Left forelimb (tissue), 1 donor: Measurements from ENCODE around the gene HCRT.
"Not testable (repeated sequence)": the region's sequence is repeated elsewhere in the genome, so short reads cannot be mapped to it uniquely, and the experiment has no call there.

Experiments
- DNase-seq: peaks from one replicate; pipeline ENCODE4 v3.0.0-alpha.2; 2018; ENCODE audit warnings: low spot score

HCRT gene

DNA sequence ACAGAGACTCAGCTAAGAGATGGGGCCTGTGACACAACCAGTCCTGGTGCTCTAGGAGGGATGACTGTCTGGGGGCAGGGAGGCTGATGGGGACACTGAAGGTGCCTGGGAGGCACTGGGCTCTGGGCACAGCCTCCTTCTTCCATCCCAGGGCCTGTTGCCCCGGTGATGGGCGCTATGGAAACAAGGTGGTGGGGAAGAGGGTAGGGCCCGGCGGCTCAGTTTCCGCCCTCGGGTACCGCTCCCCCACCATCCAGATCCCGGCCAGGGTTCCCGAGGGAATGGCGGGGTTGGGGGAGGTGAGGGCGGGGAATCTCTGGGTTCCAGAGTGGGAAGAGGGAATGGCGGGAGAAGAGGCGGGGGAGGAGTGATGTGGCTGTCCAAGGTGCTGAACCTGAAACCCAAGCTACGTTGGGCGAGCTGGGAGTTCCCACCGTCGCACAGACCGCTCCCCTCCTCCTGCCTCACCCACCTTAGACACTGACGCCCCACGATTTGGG lies 5.3 kb downstream of the HCRT start:
- DNase-seq = no peak

DNA sequence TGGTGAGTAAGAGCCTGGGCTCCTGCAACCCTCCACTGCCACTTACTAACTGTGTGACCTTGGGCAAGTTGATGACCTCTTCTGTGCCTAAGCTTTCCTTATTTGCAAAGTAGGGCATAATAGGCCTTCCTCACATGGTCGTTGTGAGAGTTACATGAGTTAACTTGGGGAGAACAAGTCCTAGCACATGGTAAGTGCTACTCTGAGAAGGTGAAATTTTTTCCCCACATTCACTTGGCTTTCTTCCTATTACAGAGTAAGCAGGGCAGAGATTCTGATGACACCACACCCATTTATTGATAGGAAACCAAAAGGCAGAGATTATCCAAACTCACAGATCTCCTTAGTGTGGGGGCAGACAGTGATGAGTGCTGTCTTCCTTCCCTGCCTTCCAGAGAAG lies 5.9 kb downstream of the HCRT start:
- no peak for DNase-seq

DNA sequence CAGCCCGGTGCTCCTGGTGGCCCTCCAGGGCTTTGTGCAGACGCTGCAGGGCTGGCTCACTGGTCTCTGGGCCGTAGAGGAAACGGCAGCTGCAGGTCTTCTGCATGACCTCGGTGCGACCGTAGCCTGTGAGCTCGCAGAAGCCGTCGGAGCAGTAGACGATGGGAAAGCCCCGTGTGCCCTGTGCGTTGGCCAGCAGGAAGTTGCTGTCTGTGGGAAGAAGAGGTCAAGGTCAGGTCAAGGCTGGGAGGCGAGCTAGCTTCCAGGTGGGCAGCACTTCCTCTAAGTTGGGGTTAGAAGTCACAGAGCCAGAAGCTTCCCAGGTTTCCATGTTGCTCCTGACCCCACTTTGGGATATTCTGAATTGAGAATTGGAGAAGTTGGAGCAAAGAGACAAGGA lies 6.4 kb downstream of the HCRT start:
- no peak for DNase-seq

DNA sequence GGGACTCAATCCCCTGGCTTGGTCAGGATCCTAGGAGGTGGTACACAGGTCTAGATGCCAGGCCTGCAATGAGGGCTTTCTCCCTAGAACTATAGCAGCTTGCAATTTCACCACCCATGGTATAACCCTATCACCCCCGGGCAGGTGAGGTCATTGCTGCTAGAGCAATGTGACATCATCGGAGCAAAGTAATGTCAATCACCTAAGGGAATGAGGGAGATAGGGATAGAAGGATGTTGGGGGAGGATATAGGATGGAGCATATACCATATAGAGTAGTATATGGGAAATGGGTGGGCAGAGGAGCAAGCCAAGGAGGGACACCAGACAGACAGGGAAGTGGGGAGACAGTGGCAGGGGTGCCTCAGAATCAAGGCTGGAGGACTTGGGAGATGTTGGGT lies 7.6 kb downstream of the HCRT start:
- DNase-seq = no peak

DNA sequence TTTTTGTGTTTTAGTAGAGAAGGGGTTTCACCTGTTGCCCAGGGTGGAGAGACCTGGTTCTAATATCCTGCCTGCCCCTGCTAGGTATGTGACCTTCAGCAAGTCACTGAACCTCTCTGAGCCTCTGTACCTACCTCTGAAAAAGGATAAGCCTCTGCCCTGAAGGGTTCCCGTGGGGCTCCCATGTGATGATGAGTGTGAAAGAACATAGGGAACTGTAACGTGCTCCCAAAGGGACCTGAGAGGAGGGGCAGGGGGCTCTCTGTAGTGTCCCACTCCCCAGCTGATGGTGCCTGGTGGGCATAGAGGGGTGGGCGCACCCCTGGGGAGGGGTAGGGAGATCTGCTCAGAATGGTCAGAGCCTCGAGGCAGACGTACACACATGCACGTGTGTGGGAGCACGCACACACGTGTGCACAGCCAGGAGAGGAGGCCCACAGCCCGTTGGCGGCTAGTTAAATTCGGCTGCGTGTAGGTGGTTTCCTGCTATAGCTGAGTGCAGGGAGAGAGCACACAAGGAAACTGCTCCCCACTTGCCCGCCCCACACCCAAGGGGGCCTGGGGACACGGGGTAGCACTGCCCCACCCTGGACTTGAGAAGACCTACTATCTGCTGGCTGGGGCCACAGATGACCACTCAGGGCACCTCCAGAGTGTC lies 11.0 kb downstream of the HCRT start:
- no peak for DNase-seq

DNA sequence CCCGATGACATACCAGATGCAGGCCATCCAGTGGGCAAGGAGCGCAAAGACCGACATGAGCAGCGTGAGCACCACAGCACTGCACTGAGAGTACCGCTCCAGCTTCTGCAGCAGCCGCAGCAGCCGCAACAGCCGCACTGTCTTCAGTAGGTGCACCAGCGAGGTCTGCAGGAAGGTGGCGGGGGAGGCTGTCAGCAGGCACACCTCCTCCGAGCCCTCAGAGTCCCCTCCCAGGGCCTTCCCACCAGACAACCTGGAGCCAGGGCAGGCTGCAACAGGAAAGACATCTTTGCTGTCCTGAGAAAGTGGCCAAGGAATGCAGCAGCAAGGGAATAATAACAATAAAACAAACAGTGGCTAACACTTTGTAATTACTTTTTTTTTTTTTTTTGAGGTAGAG lies 13.4 kb downstream of the HCRT start:
- no peak for DNase-seq

DNA sequence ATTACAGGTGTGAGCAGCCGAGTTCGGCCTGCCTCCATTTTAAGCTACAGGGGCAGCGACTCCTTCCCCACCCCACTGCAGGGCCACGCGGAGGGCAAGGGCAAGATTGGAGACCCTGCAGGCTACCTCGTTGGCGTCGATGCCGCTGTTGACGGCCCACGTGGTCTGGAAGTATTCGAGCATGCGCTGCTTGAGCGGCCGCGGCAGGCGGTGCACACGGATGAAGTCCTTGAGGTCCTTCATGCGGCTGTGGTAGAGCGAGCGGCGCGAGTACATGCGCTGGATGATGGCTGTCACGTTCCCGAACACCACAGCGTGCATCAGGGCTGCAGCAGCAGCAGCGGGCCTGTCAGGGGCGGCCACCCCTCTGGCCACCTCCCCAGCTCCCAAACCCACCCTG lies 15.9 kb downstream of the HCRT start:
- DNase-seq = no peak

DNA sequence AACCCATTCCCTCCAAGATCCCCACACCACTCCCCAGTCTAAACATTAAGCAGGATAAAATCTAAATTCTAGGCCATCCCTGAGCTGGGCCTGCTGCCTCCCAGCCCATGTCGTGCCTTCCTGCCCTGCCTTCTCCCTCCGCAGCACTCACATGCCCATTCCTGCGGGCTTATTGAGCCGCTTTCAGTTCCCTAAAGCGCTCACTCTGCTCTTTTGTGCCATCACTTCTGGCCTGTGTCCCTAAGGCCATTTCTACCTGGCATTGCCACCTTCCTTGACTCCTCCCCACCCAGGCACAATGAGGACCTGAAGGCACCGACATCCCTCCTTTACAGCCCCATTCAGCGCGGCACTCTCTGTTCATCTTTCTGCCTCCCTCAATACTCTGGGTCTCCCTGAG lies 17.4 kb downstream of the HCRT start:
- no peak for DNase-seq

DNA sequence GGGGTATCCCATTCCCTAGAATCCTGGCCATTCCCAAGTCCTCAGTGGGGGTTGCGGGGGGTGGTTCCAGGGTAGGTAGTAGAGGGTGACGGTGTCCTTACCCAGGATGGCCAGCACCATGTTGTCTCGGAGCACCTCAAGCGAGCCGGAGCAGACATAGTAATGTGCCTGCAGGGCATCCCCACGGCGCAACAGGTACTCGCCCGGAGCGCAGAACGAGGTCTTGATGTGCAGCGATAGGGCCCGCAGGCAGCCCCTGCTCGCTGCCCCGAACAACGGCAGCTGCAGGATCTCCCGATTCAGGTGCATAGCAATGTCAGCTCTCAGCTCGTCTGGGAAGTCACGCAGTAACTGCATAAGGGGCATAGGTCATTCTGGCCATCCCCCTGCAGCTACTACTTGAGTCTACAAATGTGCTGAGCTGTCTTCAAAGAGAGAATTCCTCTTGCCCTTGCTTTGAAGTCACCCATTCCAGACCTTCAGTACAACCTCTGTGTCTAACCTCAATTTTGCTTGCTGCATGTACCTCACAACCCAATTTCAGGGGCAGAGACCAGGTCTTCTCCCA lies 19.0 kb downstream of the HCRT start:
- DNase-seq = no peak

DNA sequence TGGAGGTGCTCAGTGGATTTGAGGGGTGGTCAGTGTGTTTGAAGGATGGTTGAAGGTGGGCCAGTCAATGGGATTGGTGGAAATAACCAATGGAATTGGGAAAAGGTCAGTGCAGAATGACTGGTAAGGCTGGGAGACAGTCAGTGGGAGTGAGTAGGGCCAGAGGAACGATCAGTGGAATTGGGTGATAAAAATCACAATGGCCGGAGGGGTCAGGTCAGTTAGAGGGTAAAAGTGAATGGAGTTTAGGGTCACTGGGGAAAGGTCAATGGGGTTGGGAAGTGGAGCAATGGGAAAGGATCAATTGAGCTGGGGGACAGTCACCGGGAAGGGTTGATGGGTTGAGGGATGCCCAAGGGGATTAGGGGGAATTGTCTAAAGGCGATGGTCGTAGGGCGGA lies 19.5 kb downstream of the HCRT start:
- no peak for DNase-seq

DNA sequence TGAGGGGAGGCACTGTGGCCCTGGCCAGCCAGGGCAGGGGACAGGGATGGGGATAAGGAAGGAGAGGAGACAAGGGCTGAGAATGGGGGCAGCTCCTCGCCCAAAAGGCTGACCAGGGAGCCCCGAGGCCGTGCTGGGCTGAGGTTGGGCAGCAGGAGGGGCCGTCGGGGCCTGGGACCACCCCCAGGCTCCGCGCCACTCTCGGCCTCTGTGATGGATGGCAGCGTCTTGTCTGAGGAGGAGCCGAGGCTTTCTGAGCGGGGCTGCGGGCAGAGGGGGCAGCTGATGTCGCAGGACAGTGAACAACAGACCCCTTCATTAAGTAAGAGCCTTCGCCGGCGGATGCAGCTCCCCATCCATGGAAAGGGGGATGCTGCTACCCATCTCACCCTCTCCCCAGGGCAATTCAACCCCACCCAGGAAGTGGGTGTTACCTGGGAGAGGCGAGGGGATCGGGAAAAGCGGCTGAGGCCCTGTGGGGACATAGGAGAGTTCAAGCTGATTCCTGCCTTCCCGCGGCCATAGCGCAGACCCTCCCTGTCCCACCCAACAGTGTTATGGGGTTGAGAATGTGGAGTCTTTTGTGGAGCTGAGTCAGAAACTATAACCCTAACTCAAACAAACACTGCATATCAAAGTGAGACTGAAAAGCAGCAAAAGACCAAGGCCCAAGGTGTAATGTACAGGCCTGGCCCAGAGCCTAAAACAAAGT lies 21.4 kb downstream of the HCRT start:
- no peak for DNase-seq

DNA sequence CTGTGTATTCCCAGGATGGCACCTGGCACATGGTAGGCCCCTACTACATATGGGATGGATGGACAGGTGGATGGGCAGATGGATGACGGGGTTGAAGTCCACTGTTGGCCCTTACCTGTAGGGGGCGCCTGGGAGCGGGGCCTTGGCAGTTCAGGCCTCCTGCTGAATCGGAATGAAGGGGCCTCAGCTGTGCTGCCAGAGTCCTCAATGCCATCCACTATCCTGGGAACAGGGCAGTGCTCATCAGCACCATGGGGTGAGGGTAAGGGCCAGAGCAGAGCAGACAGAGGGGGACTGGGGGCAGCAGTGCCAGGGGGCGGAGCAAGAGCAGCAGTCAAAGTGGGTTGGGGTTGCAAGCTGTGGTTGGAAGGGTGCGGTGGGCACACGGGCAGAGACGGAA lies 22.1 kb downstream of the HCRT start:
- no peak for DNase-seq

DNA sequence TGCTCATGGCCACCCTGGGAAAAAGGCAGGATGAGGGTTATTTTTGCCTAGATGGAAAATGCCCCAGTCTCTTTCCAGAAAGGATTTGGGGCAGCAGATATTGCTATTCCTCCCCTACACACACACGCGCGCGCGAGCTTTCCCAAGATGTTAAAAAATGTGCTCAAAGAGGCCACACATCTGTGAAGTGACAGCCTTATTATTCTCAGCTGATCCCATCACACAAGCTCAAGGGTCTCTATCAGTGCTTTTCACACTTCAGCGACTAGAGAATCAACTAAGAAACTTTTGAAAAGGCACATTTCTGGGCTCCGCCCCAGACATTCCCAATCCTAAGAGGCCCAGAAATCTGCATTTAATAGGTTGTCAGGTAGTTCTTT lies 24.7 kb downstream of the HCRT start:
- no peak for DNase-seq

DNA sequence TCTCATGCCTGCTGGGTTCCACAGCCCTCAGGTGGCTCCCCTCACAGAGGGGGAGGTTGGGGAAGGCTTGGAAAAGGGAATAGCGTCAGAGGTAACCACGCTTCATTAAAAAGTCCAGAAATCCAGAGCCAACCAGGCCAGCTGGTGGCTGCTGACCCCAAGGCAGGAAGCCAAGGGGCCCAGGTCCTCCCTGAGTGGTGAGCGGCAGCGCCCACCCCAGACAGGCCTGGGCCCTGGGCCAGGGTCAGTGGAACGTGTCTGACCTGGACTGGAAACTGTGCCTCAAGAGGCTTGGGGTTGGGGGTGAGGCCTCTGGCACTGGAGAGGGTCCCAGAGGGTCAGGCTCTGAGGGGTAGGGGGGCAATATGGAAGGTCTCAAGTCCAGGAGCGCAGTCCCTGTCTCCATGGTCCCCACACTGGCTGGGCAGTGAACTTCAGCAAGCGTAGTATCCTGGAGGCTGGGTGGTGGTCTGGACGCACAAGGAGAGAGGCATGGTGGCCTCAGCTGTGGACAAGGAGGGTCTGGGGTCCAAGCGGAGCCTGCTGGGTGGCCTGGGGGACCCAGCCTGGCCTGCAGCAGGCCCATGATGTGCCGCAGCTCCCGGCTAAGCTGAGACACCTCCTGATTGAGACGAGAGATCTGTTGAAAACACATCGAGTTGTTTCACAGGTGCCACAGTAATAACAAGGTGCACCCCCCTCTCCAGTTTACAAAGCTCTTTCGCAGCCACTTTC lies 25.3 kb downstream of the HCRT start:
- DNase-seq = no peak

DNA sequence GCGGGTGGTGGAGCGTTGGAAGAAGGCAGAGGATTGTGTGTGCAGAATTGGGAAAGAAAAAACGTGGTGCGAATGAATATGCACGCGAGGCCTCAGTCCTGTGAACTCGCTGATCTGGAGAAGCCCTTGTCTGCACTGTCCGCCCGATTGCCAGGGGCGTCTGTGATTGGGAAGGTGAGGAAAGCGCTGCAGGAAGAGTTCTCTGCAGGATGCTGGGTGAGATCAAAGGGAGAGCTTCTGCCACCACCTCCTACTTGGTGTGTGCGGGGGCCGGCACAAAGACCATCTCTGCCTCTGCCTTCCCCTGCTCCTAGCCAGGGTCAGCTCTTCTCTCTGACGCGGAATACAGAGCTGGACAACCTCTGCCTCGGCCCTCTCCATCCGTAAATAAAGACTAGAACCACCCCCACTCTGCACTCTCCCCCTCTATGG lies 29.6 kb downstream of the HCRT start:
- no peak for DNase-seq

DNA sequence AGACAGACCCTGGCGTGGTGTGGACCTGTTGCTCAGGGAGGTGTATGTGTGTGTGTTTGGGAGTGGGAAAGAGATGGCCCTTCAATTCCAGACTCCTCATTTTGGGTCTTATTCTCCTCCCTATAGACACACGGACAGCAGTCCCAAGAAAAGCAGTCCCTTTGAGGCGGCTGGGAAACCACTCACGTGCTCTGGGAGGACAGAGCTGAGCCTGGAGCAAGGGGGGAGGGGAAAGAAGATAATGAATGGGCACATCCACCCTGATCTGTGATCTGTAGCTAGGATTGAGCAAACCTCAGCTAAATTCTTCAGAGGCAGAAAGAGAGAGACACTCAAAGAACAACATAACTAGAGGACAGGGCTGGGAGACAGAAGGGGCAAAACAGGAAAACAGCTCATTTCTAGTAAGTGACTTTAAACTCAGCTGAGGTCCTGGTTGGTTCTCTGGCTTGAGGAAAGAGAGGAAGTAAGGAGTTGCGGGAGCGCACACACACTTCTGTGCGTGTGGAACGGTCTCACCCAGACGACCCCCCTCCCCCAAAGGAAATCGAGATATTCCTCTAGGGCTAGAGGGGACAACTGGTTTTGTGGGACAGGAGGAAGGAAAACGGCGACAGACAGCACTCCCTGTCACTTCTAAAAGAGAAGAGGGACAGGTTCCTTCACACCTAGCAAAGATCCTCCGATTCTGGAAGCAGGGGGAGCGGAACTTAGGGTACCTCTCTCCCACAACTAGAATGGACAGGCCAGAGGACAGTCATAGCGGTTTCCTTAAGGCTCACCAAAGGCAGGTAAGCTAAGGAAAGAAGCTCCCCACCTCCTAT lies 31.1 kb downstream of the HCRT start:
- no peak for DNase-seq

DNA sequence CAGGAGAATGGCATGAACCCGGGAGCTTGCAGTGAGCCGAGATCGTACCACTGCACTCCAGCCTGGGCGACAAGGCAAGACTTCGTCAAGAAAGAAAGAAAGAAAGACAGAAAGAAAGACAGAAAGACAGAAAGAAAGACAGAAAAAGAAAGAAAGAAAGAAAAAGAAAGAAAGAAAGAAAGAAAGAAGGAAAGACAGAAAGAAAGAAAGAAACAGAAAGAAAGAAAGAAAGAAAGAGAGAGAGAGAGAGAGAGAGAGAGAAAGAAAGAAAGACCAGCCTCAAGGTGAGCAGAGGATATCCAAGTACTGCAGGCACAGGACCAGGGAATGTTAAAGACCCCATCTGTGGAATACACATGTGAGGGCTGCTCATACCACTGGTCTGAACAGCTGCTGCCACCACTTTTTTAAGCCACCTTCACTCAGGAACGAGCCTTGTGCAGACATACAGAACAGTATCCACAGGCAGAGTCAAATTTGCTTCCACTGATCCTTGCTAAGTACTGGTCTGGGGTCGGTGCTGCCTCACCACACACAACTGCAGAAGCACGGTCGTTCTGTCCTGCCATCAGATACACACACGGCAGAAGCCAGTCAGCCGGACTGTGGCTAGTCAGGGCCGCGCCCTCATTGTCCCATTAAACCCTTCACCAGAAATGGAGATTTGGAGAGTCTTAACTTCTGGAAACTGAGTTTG lies 38.2 kb downstream of the HCRT start:
- DNase-seq = no peak

DNA sequence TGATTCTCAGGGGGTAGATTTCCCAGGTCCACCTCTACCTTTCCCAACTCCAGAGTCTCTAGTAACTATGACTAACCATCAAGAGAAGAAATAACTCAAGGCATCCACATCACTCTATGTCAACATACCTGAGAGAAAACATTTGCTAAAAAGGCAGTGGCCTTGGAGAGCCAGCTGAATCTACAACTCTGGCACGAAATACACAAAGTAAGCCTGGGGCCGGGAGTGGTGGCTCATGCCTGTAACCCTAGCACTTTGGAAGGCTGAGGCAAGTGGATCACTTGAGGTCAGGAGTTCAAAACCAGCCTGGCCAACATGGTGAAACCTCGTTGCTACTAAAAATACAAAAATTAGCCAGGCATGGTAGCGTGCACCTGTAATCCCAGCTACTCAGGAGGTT lies 42.1 kb downstream of the HCRT start:
- DNase-seq = not testable (repeated sequence)

DNA sequence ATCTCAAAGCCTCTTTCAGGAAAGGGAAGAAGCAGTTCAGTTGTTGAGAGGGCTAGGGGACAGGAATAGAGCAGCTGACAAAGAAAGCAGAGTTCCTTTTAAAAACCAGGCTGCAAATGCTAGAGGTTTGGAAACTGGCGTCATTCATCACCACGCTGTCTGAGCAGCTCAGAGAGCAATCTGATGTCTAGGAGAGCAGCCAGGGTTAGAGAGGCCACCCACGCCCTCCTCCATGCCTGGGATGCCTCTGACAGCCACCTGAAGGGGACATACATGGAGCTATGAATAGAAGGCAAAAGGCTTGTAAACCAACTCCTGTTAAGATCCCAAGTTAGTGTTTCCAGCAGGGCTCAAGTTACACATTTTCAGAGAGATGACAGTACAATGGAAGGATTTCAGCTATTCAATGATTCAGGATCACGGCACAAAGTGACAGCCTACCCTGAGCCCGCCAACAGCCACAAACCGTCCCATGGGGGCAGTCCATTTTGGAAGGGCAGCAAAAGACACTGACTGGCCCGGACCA lies 42.8 kb downstream of the HCRT start:
- DNase-seq = no peak

DNA sequence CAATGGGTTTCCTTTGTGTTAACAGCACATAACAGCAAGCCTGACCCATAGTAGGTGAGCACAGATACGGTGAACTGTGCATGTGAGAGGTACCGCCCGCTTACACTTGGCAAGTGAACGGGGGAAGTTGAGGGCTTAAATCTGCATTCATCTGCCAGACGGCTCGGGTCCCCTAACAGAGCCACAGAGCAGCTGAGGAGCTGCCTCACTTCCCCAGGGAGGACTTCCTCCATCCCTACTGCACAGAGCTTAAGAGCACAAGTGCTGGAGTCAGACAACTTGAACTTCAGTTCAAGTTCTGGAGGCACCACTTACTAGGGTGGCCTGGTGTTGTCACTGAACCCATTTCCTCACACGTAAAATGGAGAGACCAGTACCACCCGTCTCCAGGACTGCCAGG lies 43.9 kb downstream of the HCRT start:
- DNase-seq = no peak

DNA sequence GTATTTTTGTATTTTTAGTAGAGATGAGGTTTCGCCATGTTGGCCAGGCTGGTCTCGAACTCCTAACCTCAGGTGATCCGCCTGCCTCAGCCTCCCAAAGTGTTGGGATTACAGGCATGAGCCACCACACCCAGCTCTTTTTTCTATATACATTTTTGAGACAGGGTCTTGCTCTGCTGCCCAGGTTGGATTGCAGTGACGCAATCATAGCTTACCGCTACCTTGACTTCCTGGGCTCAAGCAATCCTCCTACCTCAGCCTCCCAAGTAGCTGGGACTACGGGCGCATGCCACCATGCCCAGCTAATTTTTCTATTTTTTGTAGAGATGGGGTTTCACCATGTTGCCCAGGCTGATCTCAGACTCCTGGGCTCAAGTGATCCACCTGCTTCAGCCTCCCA lies 44.6 kb downstream of the HCRT start:
- not testable (repeated sequence) for DNase-seq
